Peyer's patch (tissue), 4 donors: Measurements from ENCODE around the gene ZNF484.

Experiments used
- POLR2A ChIP-seq, 2 donors: fragments of 450-650 bp; IDR thresholded peaks; one replicate each; pipeline ENCODE4 v1.5.1; 2017; ENCODE audit warnings: antibody characterized with exemption in 2 of 2, mild to moderate bottlenecking in 2 of 2, moderate library complexity in 2 of 2
- TF ChIP-seq, protein P1 (sequence below), 6 experiments: fragments of 450-650 bp in 4 of 6; fragments of 200-600 bp in 2 of 6; sonication (generic) in 1 of 6; IDR thresholded peaks; one replicate each; pipeline ENCODE4 v1.5.1; 2017 to 2019; ENCODE audit warnings: antibody characterized with exemption in 6 of 6, mild to moderate bottlenecking in 3 of 6, moderate library complexity in 1 of 6

DNA sequence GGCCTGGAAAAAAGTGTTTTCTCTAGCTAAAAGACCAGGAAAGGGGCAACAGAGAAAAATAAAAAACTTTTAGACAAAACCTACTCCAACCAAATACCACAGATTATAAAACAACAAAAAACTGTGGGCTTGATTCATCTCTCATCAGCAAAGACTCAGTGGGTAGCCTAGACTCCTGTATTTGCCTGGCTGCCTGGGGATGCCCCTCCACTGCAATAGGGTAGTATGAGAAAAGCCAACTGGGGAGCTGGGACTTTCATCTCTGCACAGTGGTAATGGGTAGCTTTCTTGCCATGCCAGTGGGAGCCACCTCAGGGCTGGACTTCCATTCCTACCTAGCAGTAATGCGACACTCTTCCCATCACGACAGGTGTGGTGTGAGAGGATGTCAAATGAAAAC lies 7.5 kb downstream of the ZNF484 start:
- TF ChIP-seq, protein P1, sequence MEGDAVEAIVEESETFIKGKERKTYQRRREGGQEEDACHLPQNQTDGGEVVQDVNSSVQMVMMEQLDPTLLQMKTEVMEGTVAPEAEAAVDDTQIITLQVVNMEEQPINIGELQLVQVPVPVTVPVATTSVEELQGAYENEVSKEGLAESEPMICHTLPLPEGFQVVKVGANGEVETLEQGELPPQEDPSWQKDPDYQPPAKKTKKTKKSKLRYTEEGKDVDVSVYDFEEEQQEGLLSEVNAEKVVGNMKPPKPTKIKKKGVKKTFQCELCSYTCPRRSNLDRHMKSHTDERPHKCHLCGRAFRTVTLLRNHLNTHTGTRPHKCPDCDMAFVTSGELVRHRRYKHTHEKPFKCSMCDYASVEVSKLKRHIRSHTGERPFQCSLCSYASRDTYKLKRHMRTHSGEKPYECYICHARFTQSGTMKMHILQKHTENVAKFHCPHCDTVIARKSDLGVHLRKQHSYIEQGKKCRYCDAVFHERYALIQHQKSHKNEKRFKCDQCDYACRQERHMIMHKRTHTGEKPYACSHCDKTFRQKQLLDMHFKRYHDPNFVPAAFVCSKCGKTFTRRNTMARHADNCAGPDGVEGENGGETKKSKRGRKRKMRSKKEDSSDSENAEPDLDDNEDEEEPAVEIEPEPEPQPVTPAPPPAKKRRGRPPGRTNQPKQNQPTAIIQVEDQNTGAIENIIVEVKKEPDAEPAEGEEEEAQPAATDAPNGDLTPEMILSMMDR (IDR thresholded peaks at IDR 0.05) = no peak
- no peak for TF ChIP-seq POLR2A (IDR thresholded peaks at IDR 0.05)
